GM21390 (cell line): ENCODE results near the gene TMEM175.
"Not testable (repeated sequence)": the region's sequence is repeated elsewhere in the genome, so short reads cannot be mapped to it uniquely, and the experiment has no call there.

Experiments
- ATAC-seq: cut with Tn5 transposase; IDR thresholded peaks from one replicate; pipeline ENCODE4 v1.9.1; 2021; ENCODE audit not compliant: unreplicated experiment

Gene TMEM175

GRCh38 chr4:914531-914930, 17.7 kb upstream of the TMEM175 start:
- ATAC-seq, result no peak

- peak; percentile 58 for ATAC-seq
Measured at GRCh38 chr4:915041-915474, 17.2 kb upstream of the TMEM175 start.

- no peak for ATAC-seq
Measured at GRCh38 chr4:915595-915994, 16.7 kb upstream of the TMEM175 start.

- ATAC-seq, result no peak
Measured at GRCh38 chr4:917466-917865, 14.8 kb upstream of the TMEM175 start.

- no peak for ATAC-seq
Measured at GRCh38 chr4:917992-918391, 14.3 kb upstream of the TMEM175 start.

- ATAC-seq, result not testable (repeated sequence)
Measured at GRCh38 chr4:918591-918990, 13.7 kb upstream of the TMEM175 start.

GRCh38 chr4:919004-919680, 13.1 kb upstream of the TMEM175 start:
- not testable (repeated sequence) for ATAC-seq

- peak; percentile 59 for ATAC-seq
Measured at GRCh38 chr4:921830-922331, 10.4 kb upstream of the TMEM175 start.

GRCh38 chr4:924107-925096, 7.9 kb upstream of the TMEM175 start:
- ATAC-seq, result no peak

GRCh38 chr4:925171-925570, 7.1 kb upstream of the TMEM175 start:
- ATAC-seq, result no peak

GRCh38 chr4:925771-926500, 6.3 kb upstream of the TMEM175 start:
- ATAC-seq, result no peak

- ATAC-seq, result no peak
Measured at GRCh38 chr4:926538-926937, 5.7 kb upstream of the TMEM175 start.

- not testable (repeated sequence) for ATAC-seq
Measured at GRCh38 chr4:927566-927965, 4.7 kb upstream of the TMEM175 start.

GRCh38 chr4:929096-929765, 3.0 kb upstream of the TMEM175 start:
- no peak for ATAC-seq

- no peak for ATAC-seq
Measured at GRCh38 chr4:930028-930551, 2.2 kb upstream of the TMEM175 start.

GRCh38 chr4:930827-931193, 1.4 kb upstream of the TMEM175 start:
- no peak for ATAC-seq

GRCh38 chr4:931194-931959, 883 bp upstream of the TMEM175 start:
- peak; percentile 4 for ATAC-seq

- ATAC-seq, result no peak
Measured at GRCh38 chr4:932713-933070, 432 bp downstream of the TMEM175 start.

GRCh38 chr4:939508-939907, 7.2 kb downstream of the TMEM175 start:
- ATAC-seq, result not testable (repeated sequence)
